IMR-90 (cell line): ENCODE results near the gene GFOD2. TPM values are rescaled to one million over a fixed set of nuclear protein-coding genes. Genes with fewer than 3 reads are reported as not detected.

Experiments used
- ATAC-seq: fragments of 200-7000 bp; cut with Tn5 transposase; 2 replicates; pipeline ENCODE4 v1.9.1; 2020; ENCODE audit warnings: low read depth, mild to moderate bottlenecking, moderate library complexity
- BruUV-seq: library from RNA; stranded (reverse); fragments of 400-500 nt; replicated peaks from 2 replicates; lab custom pipeline; 2021; lab: Mats Ljungman, UMichigan
- CTCF ChIA-PET: fragments of 300-600 bp; formaldehyde crosslinking; extraction: SDS; loops from one replicate; lab custom pipeline; 2021; ENCODE audit warnings: antibody characterized with exemption; lab: Yijun Ruan, JAX
- POLR2A ChIA-PET: fragments of 300-600 bp; sonication (Branson Sonifier 250); formaldehyde crosslinking; loops from one replicate; lab custom pipeline; 2022; ENCODE audit warnings: antibody characterized with exemption; ENCODE audit not compliant: unreplicated experiment; lab: Charles Lee
- DNase-seq: peaks from one replicate; pipeline ENCODE4 v3.0.0; 2013
- H2AFZ ChIP-seq: replicated peaks from 2 replicates; pipeline ENCODE3; 2013; ENCODE audit warnings: low read length, mild to moderate bottlenecking; ENCODE audit not compliant: poor library complexity
- H2AK5ac ChIP-seq: 2 replicates; pipeline ENCODE4 v1.6.1; 2013; ENCODE audit warnings: low read depth, low read length, inconsistent platforms
- H2AK9ac ChIP-seq: replicated peaks from 2 replicates; pipeline ENCODE3; 2013; ENCODE audit warnings: mild to moderate bottlenecking, low read depth, low read length, moderate library complexity; ENCODE audit not compliant: poor library complexity
- H2BK120ac ChIP-seq: 2 replicates; pipeline ENCODE4 v1.6.1; 2013; ENCODE audit warnings: low read depth, low read length, inconsistent platforms
- H2BK15ac ChIP-seq: 3 replicates; pipeline ENCODE4 v1.6.1; 2013; ENCODE audit warnings: low read depth, low read length, inconsistent platforms
- H2BK20ac ChIP-seq: 2 replicates; pipeline ENCODE4 v1.6.1; 2013; ENCODE audit warnings: low read depth, mild to moderate bottlenecking, inconsistent platforms, low read length, moderate library complexity
- H2BK5ac ChIP-seq: 2 replicates; pipeline ENCODE4 v1.6.1; 2013; ENCODE audit warnings: mild to moderate bottlenecking, low read depth, low read length, inconsistent platforms; ENCODE audit not compliant: poor library complexity, severe bottlenecking
- H3K14ac ChIP-seq: replicated peaks from 2 replicates; pipeline ENCODE4 v1.6.1; 2013; ENCODE audit warnings: low read depth, low read length, inconsistent platforms
- H3K18ac ChIP-seq: 2 replicates; pipeline ENCODE4 v1.6.1; 2013; ENCODE audit warnings: low read depth, low read length, control low read depth
- H3K23ac ChIP-seq: 2 replicates; pipeline ENCODE4 v1.6.1; 2013; ENCODE audit warnings: low read depth, low read length, inconsistent platforms
- H3K27ac ChIP-seq: 2 replicates; pipeline ENCODE4 v1.5.1; 2013; ENCODE audit warnings: mild to moderate bottlenecking, control low read depth, low read length; ENCODE audit not compliant: insufficient read depth
- H3K27me3 ChIP-seq: 2 replicates; pipeline ENCODE4 v1.6.1; 2013; ENCODE audit warnings: low read length; ENCODE audit not compliant: control insufficient read depth, insufficient read depth
- H3K36me3 ChIP-seq: 2 replicates; pipeline ENCODE4 v1.6.1; 2013; ENCODE audit warnings: low read length, mixed read lengths; ENCODE audit not compliant: control insufficient read depth, insufficient read depth
- H3K4ac ChIP-seq: 2 replicates; pipeline ENCODE4 v1.6.1; 2013; ENCODE audit warnings: low read depth, low read length, inconsistent platforms
- H3K4me1 ChIP-seq: 2 replicates; pipeline ENCODE4 v1.6.1; 2013; ENCODE audit warnings: low read length, mixed read lengths; ENCODE audit not compliant: control insufficient read depth, insufficient read depth
- H3K4me2 ChIP-seq: 2 replicates; pipeline ENCODE4 v1.6.1; 2013; ENCODE audit warnings: low read depth, mild to moderate bottlenecking, control low read depth, low read length, moderate library complexity
- H3K4me3 ChIP-seq: 2 replicates; pipeline ENCODE4 v1.5.1; 2013; ENCODE audit warnings: low read depth, mild to moderate bottlenecking, control low read depth, low read length, moderate library complexity; ENCODE audit not compliant: insufficient read depth
- H3K56ac ChIP-seq: 2 replicates; pipeline ENCODE4 v1.6.1; 2013; ENCODE audit warnings: low read length, inconsistent platforms; ENCODE audit not compliant: insufficient read depth; ENCODE audit errors: extremely low read depth
- H3K79me1 ChIP-seq, 2 experiments: 2 replicates each; pipeline ENCODE4 v1.6.1; 2013; ENCODE audit warnings: low read length in 2 of 2, inconsistent platforms in 1 of 2, low read depth in 1 of 2
- H3K9ac ChIP-seq: 2 replicates; pipeline ENCODE4 v1.6.1; 2013; ENCODE audit warnings: low read depth, low read length, control low read depth
- H3K9me1 ChIP-seq: 2 replicates; pipeline ENCODE4 v1.6.1; 2013; ENCODE audit warnings: low read length, inconsistent platforms; ENCODE audit not compliant: insufficient read depth
- H3K9me3 ChIP-seq: 2 replicates; pipeline ENCODE4 v1.6.1; 2013; ENCODE audit warnings: low read length; ENCODE audit not compliant: control insufficient read depth, insufficient read depth
- H4K20me1 ChIP-seq: 2 replicates; pipeline ENCODE4 v1.6.1; 2013; ENCODE audit warnings: low read length, inconsistent platforms; ENCODE audit not compliant: insufficient read depth
- H4K5ac ChIP-seq: 2 replicates; pipeline ENCODE4 v1.6.1; 2013; ENCODE audit warnings: mild to moderate bottlenecking, low read depth, low read length, control low read depth
- H4K8ac ChIP-seq, 2 experiments: 2 replicates each; pipeline ENCODE4 v1.6.1; 2013; ENCODE audit warnings: low read depth in 2 of 2, low read length in 2 of 2, control low read depth in 1 of 2, inconsistent platforms in 1 of 2
- H4K91ac ChIP-seq: 2 replicates; pipeline ENCODE4 v1.6.1; 2013; ENCODE audit warnings: low read depth, low read length, inconsistent platforms; ENCODE audit not compliant: insufficient read depth
- CEBPB ChIP-seq: IDR thresholded peaks from 2 replicates; pipeline ENCODE4 v1.6.1; 2012; ENCODE audit warnings: low read depth, low read length, improper control_type of control experiment
- WGBS, 2 experiments: methylation state at CpG; one replicate each; pipeline versions ENCODE4 v1.1.5 to v1.1.7; 2013; ENCODE audit warnings: missing lambda C conversion rate in 2 of 2; ENCODE audit not compliant: insufficient read length in 1 of 2; ENCODE audit errors: extremely low coverage in 2 of 2; 5-methylcytosine and 5-hydroxymethylcytosine counted together
- dilution Hi-C: fragments of 300-500 bp; cut with HindIII; formaldehyde crosslinking; loops from one replicate; pipeline ENCODE4 v1.14.3; 2018; ENCODE audit warnings: low sequenced_read_pairs; ENCODE audit not compliant: unreplicated experiment
- in situ Hi-C: fragments of 300-500 bp; cut with MboI; formaldehyde crosslinking; loops from 3 replicates; pipeline ENCODE4 v1.14.3; 2019; ENCODE audit warnings: low sequenced_read_pairs, inconsistent platforms, mixed read lengths
- intact Hi-C: fragments of 100-400 bp; cut with micrococcal nuclease; formaldehyde crosslinking; loops from 2 replicates; pipeline ENCODE4 v1.10.0; 2022
- polyA plus RNA-seq, 3 experiments: library from polyadenylated mRNA; depleted of rRNA; stranded (reverse); fragments of >200 nt; gene quantifications; 2 replicates each; pipeline ENCODE4 v1.2.3, GENCODE V29; 2012; ENCODE audit warnings: low replicate concordance in 1 of 3
- total RNA-seq: library from RNA; depleted of rRNA; stranded (reverse); fragments of >200 nt; gene quantifications from 2 replicates; pipeline ENCODE4 v1.2.3, GENCODE V29; 2012

GFOD2 gene
- total and polyA plus RNA-seq, 2 of the 4 experiments (the other 2 are of a cell fraction), result 12.3 to 18.1 TPM

DNA sequence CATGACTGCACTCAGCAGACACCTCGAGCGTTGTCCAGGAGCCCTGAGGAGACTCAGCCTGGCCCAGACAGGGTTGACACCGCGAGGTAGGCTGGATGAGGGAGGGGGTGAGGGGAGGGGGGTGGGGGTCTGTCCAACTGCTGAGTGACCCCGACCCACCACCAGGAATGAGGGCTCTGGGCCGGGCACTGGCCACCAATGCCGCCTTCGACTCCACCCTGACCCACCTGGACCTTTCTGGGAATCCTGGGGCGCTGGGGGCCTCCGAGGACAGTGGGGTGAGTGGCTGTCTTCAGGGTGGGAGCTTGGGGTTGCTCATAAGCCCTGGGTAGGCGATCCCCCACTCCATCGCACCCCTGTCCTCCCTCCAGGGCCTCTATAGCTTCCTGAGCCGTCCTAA, 71.4 kb downstream of the GFOD2 start:
- no peak overlapping the region for H2AFZ ChIP-seq

More for the DNA sequence above, 71.4 kb downstream of the GFOD2 start:
- H2AK5ac ChIP-seq, result no peak overlapping the region
- H4K91ac ChIP-seq, result no peak overlapping the region
- H3K23ac ChIP-seq, result no peak overlapping the region
- in situ Hi-C loops, result no loop called here
- WGBS, 2 experiments, result no CpG with 5 or more reads among the region's 13 CpGs
- DNase-seq, result no peak
- no peak overlapping the region for H3K14ac ChIP-seq
- no peaks in the 10 kb centered on the region for H3K79me1 ChIP-seq
- H2AK9ac ChIP-seq, result no peak overlapping the region
- dilution Hi-C loops, result no loop called here
- no TSS peak for BruUV-seq
- ChIA-PET POLR2A (no interaction called here), CTCF (interaction anchor here (0.6 kb wide), 1 partner anchor 101 kb away, joined by 3 read pairs; no protein-coding TSS in a partner anchor)
- no peak for TF ChIP-seq CEBPB
- H3K4me3 ChIP-seq, result no peak overlapping the region
- H3K27ac ChIP-seq, result no peak overlapping the region
- no peak overlapping the region for H3K56ac ChIP-seq
- peaks cover 79% of the 10 kb centered on the region for H3K27me3 ChIP-seq
- no peaks in the 10 kb centered on the region for H3K36me3 ChIP-seq
- no peak for ATAC-seq
- no peak overlapping the region for H3K4me2 ChIP-seq
- no peaks in the 10 kb centered on the region for H3K9me1 ChIP-seq
- H3K9me3 ChIP-seq, result no peaks in the 10 kb centered on the region
- H3K4ac ChIP-seq, result no peak overlapping the region
- H2BK20ac ChIP-seq, result no peak overlapping the region
- H2BK15ac ChIP-seq, result no peak overlapping the region
- no peaks in the 10 kb centered on the region; the same call in 1 of the 2 replicates for H3K4me1 ChIP-seq
- no peak overlapping the region for H2BK5ac ChIP-seq
- no peak overlapping the region for H2BK120ac ChIP-seq
- no peak overlapping the region for H4K8ac ChIP-seq
- intact Hi-C loops, result no loop called here
- no peak overlapping the region for H3K9ac ChIP-seq
- H4K20me1 ChIP-seq, result peaks cover 9% of the 10 kb centered on the region
- H3K18ac ChIP-seq, result no peak overlapping the region
- no peak overlapping the region for H4K5ac ChIP-seq
